T-helper 1 cell treated with Interleukin-12 subunit alpha and Interleukin-12 subunit beta and Interleukin-4 antibody, amounts not matched to agents 30 μg/mL and 1 μg/mL, for 36 hours (primary cell): ENCODE results near the gene UPB1.

Experiments
- H3K27ac Mint-ChIP-seq: one replicate; pipeline ENCODE4 v1.8.0; 2021; ENCODE audit warnings: mild to moderate bottlenecking, mixed read lengths
- H3K27me3 Mint-ChIP-seq: one replicate; pipeline ENCODE4 v1.8.0; 2021; ENCODE audit warnings: low read depth, mixed read lengths
- H3K36me3 Mint-ChIP-seq: one replicate; pipeline ENCODE4 v1.8.0; 2021; ENCODE audit warnings: low read depth, mixed read lengths
- H3K4me1 Mint-ChIP-seq: one replicate; pipeline ENCODE4 v1.8.0; 2021; ENCODE audit warnings: low read depth, mixed read lengths
- H3K4me3 Mint-ChIP-seq: one replicate; pipeline ENCODE4 v1.8.0; 2021; ENCODE audit warnings: mild to moderate bottlenecking, moderate library complexity, mixed read lengths
- H3K9me3 Mint-ChIP-seq: one replicate; pipeline ENCODE4 v1.8.0; 2021; ENCODE audit warnings: mixed read lengths

Gene UPB1

GRCh38 chr22:24567668-24568067 lies 72.5 kb downstream of the UPB1 start:
- no peak overlapping the region for H3K27ac Mint-ChIP-seq
- no peaks in the 10 kb centered on the region for H3K27me3 Mint-ChIP-seq
- peaks cover 39% of the 10 kb centered on the region for H3K36me3 Mint-ChIP-seq
- H3K9me3 Mint-ChIP-seq = no peaks in the 10 kb centered on the region
- H3K4me3 Mint-ChIP-seq = no peak overlapping the region
- peaks cover 6% of the 10 kb centered on the region for H3K4me1 Mint-ChIP-seq

- Mint-ChIP-seq H3K4me1 (no peaks in the 10 kb centered on the region), H3K4me3 (no peak overlapping the region), H3K36me3 (peaks cover 42% of the 10 kb centered on the region), H3K27ac (no peak overlapping the region), H3K9me3 (no peaks in the 10 kb centered on the region), H3K27me3 (no peaks in the 10 kb centered on the region)
Measured at GRCh38 chr22:24571266-24571665, 76.1 kb downstream of the UPB1 start.

GRCh38 chr22:24576778-24577177 lies 81.6 kb downstream of the UPB1 start:
- Mint-ChIP-seq H3K4me1 (no peaks in the 10 kb centered on the region), H3K9me3 (no peaks in the 10 kb centered on the region), H3K4me3 (no peak overlapping the region), H3K36me3 (peaks cover 23% of the 10 kb centered on the region), H3K27me3 (no peaks in the 10 kb centered on the region), H3K27ac (no peak overlapping the region)
